8988T (cell line): ENCODE measurements around the gene PARD6G.

Experiments used
- DNase-seq: peaks from one replicate; pipeline ENCODE4 v3.0.0; 2011

Gene PARD6G

DNA sequence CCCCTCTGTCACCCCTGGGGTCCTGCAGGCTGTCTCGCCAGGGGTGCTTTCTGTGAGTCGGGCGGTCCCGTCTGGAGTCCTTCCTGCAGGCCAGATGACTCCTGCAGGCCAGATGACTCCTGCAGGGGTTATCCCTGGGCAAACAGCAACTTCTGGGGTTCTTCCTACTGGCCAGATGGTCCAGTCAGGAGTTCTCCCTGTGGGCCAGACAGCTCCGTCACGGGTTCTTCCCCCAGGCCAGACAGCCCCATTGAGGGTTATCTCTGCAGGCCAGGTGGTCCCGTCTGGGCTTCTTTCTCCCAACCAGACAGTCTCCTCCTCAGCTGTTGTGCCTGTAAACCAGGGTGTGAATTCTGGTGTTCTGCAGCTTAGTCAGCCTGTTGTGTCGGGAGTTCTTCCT lies 110.6 kb downstream of the PARD6G start:
- no peak for DNase-seq

DNA sequence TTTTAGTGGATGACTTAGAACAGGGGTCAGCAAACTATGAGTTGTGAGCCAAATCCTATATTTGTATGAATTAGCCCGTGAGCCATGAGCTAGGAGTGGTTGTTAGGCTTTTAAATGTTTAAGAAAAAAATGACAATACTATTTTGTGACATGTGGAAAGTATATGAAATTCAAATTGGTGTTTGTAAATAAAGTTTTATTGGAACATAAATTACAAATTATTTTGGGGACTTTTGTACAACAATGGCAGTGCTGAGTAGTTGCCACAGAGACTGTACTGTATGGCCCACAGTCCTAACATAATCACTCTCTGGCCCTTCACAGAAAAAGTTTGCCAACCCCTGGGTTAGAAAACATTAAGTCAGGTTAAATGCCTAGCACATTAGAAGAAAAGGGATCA lies 112.2 kb downstream of the PARD6G start:
- DNase-seq = no peak

DNA sequence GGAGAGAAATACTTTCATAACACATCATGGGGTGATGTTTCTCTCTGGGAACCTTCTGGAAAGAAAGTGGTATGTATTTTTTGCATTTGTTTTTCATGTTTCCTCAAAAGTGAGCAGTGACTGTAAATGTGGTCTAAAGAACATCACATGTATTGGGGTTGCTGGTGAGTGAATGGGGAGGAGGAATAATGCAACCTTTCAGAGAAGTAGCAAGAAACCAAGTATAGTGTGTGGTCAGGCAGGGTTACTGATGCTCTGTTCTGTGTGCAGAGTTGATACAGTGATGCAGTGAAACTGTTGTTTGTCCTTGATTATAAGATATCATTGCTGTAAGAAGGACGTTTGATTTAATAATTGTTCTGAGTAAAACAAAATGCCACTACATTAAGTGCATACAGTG lies 114.2 kb downstream of the PARD6G start:
- DNase-seq = no peak

DNA sequence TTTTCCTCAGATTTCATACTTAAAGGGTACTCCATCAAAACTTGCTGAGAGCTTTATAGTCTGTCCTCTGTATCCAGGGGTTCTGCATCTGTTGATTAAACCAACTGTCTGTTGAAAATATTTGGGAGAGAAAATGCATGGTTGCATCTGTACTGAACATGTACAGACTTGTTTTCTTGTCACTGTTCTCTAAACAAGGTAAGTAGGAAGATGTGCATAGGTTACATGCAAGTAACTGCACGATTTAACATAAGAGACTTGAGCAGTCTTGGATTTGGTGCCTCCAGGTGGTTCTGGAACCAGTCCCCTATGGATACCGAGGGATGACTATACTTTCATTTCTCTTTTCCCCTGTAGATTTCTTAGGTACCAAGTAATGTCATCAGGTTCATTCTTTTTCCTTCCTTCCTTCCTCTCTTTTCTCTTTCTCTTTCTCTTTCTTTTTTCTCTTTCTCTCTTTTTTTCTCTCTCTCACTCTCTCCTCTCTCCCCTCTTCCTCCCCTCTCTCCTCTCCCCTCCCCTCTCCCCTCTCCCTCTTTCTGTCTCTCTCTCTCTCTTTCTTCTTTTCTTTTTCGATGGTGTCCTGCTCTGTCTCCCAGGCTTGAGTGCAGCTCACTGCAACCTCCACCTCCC lies 115.0 kb downstream of the PARD6G start:
- no peak for DNase-seq

DNA sequence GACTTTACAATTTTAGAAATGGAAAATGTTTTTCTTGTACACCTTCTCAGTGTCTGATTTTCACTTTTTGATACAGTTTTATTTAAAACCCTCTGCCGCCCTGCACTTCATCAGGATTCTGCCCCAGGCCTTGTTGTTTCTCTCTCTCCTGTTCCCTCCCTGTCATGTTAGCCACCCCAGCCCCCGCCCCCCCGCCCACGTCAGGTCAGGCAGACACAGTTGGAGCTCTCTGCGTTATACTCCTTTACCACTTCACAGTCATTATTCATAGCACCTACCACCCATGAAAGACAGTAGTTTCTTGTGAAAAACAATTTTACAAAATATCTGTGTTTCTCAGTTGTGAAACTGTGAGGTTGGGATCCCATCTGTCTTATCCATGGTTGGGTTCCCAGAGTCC lies 116.8 kb downstream of the PARD6G start:
- no peak for DNase-seq

DNA sequence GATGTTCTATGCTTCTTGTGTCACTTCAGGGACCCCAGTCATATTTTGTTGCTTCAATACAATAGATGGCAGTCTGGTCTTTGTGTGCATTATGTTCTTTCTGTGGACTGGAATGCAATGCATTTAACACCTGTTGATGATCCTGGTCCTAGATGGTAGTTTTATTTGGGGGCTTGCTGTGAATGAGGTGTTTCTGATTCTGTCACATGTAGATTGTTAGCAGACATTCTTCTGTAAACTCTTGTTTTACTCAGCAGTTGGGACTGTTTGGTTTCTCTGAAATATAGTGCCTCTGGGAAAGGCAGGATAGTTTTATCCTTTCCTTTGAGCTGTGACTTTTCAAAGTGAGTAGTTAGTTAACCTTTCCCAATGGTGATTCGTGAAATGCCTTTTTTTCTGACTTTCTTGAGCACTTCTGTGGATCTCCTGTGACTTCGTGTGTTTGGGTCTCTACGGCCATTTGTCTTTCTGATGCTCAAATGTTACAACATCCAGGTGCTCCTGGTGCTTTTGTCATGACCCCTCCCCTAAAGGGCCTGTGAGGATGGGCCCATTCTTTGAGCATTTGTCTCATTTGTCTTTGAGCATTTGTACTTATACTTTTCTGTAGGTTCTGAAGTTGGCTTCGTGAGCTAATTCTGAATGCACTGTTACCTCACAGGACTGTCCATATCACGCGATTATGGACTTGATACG lies 117.5 kb downstream of the PARD6G start:
- no peak for DNase-seq

DNA sequence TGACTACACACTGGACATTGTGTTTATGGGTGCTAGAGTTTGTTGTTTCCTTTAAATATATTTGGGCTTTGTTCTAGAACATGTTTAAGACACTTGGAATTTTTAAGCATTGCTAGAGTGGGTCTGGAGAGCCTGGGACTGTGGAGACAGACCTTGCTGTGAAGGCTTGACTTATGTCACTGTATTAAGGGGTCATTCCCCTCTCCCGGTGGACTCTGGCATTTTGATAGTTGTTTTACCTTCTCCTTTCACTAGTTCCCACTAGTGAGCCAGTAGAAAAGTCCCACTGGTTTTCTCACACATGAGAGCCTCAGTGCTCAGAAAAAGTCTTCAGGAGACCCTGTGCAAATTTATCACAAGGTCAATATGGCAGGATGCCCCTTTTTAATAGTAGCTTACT lies 119.7 kb downstream of the PARD6G start:
- DNase-seq = no peak

DNA sequence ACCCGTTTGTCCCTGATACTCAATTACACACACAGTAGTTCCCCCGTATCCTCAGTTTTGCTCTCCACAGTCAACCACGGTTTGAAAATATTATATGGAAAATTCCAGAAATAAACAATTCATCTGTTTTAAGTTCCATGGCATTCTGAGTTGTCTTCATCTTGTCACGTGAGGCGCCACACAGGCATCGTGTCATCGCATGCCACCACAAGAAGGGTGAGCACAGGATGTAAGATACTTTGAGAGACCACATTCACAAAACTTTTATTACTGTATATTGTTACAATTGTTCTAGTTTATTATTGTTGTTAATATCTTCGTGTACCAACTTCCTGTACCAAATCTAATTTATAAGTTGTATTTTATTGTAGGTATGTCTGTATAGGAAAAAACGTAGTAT lies 120.5 kb downstream of the PARD6G start:
- DNase-seq = no peak

DNA sequence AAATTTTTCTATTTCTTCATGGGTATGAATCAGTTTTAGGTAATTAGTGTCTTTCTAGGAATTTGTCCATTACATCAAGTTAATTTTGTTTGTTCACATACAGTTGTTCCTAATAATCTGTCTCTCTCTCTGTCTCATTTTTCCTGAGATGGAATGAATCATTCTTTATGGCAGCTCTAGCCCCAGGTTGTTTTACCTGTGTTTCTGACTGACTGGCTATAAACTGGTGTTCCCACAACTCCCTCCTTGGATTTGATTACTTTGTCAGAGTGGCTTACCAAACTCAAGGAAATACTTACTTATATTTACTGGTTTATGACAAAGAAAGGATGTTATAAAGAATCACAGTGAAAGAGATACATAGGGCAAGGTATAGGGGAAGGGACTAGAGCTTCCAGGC lies 123.2 kb downstream of the PARD6G start:
- DNase-seq = no peak

DNA sequence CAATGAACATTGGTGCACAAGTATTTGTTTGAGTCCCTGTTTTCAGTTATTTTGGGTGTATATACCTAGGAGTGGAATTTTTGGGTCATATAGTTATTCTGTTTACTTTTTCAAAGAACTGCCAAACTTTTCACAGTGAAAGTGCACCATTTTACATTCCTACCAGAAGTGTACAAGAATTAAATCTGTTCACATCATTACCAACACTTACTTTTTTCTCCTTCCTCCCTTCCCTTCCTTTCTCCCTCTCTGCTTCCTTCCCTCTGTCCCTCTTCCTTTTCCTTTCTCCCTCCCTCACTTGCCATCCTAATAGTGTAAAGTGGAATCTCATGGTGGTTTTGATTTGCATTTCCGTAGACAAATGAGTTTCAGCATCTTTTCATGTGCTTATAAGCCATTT lies 126.4 kb downstream of the PARD6G start:
- no peak for DNase-seq

DNA sequence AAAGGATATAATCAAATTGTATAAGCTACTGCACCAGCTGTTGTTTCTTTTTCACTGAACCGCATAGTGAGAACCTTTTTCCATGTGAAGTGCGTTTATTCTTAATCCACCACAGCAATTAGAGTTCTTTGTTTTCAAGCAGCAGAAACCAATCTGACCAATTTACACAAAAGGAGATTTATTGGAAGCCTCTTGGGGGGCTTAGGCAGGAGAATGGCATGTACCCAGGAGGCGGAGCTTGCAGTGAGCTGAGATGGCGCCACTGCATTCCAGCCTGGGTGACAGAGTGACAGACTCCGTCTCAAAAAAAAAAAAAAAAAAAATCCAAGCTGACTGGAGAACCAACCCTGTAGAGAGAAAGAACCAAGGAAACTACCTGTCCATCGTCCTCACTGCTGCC lies 128.2 kb downstream of the PARD6G start:
- no peak for DNase-seq

DNA sequence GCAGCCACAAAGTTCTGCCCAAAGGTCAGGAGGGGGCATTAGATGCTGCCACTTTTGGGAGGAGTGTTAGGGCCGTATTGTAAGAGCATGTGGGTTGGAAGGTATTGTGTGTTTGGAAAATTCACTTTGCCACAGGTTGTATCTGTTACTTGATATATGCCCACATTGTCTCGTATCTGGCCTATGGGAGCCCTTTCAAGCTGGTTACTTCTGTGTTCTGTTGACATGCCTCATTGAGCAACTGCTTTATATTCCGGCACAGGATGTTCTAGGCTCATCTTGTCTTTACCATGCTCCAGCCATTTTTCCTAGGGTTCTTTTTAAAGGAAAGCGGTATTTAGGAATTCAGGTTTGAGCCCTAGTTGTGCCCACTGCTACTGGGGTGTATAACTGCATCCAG lies 132.3 kb downstream of the PARD6G start:
- no peak for DNase-seq

DNA sequence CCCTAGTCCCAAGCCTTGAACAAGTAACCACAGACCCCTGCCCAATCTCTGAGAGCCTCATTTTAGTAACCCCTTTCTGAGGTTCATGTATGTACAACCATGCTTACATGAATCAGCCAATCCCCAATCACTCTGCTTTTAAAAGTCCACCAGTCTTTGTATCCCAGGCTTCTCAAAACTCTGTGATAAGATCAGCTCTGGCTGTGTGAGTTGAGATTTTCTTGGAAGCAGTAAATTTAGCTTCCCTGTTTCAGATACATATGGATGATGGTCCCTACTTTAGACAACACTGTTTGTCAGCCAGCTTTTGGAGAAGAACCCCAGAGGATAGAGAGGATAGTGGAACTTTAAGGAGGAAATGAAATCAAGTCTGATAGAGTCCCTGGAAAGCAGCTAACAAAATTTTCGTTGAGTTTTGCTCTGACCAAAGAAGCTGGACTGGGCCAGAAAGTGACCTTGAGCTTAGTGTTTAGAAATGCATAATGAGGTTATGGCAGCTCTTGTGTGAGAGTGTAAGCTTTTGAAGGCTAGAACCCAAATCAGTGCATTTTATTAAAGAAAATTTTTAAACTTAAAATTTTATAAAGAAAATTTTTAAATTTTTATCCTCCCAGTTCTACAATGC lies 134.6 kb downstream of the PARD6G start:
- no peak for DNase-seq

DNA sequence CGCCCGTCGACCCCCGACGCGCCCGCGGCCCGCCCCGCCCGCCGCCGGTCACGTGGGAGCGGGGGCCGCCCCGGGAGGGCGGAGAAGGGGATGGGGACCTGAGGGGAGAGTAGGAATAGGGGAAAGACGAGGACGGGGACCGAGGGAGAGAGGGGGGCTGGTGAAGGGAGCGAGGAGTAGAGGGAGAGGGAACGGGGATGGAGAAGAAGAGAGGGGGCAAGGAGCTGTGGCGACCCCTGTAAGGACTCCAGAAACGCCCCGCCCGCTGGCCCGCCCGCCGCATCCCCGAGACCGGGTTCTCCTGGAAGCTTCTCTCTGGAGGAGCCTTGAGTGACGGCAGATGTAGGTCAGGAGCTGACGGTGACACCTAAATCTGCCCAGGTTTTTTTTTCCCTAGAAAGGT lies 137.6 kb downstream of the PARD6G start:
- peak; percentile 19 for DNase-seq

DNA sequence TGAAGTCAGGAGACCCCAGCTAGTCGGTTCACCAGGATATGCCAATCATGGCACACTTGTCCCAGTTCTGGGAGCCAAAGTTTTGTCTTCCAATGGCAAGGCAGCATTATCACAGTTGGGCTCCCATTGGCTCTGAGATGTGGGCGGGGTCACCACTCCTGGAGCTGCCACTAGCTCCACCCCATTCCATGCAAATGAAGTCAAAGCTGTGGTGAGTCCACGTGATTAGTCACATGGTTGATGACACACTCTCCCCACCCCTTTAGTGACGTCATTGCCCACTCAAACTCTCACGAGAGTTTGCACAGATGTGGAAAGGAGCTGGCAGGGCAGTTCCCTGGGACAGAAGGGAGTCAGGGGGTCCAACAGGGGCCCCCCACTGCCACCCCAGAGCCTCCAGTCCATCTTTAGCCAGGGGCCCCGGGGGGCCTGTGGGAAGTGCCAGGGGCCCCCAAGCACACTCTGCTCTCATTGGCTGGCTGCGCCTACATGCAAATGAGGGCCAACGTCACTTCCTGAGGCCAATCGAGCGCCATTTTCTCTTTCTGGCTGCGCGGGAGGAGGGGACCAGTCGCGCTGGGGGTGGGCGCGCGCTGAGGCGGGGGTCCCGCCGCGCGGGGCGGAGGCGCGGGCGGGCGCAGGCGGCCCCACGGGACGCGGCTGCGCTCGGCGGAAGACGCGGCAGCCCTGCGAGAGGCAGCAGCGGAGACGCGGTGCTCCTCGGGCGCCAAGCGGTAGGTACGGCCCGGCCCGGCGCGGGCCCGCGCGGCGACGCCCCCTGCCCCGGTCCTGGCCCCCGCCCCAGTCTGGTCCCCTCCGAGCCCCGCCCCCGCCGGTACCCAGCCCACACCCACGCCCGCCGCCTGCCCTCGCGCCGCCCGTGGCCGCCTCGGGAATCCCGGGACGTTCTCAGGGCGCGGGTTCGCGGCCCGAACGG lies 138.3 kb downstream of the PARD6G start, which contains the start of gene ADNP2:
ADNP2 (plus strand) TSS at position 524 of the 937 bp plus-strand sequence. CDS start 8,281 bp downstream, outside the sequence.
- peak; percentile 39 for DNase-seq

DNA sequence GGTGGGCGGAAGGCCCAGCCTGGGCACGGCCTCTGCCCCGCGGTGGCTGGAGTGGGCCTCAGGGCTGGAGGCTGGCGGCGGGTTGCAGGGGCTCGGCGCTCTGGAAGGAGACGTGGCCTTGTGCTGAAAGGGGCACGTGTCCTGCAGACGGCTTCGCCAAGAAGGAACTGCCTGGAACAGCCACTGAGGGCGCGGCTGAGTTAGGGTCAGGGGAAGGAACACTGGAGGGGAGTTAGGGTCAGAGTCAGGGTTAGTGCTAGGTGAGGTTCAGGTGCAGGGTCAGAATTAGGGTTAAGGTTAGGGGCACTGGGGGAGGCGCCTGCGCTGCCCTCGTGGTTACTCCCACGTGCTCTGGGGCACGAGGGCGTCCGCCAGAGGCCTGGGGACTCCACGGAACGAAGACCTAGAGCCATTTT lies 139.2 kb downstream of the PARD6G start:
- DNase-seq = no peak

DNA sequence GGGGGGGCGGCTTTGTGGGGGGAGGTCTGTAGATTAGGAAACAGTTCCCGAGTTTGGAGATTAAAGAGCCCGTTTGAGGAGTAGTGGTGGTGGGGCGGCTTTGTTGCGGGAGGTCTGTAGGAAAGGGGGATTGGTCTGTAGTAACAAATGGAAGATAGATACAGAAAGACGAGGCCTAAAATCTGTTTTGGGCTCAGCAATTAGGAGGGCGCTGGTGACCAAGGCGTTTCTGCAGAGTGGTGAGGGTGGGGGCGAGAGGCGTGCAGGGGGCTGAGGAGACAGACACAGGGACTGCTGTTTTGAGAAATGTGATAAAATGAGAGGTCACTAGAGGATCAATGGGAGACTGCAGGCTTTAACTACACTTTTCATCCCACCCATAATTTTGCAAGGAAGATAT lies 139.9 kb downstream of the PARD6G start:
- no peak for DNase-seq
